Gastroesophageal sphincter (tissue), 4 donors: ENCODE data around the gene COL4A2. TPM values are rescaled to one million over a fixed set of nuclear protein-coding genes. Genes with fewer than 3 reads are reported as not detected.

Experiments used
- ATAC-seq: fragments of 150-250 bp; one replicate; pipeline ENCODE4 v1.9.1; 2016; ENCODE audit warnings: mild to moderate bottlenecking, moderate library complexity
- H3K27ac ChIP-seq, 4 donors: fragments of 200-600 bp; sonication (generic) in 3 of 4; 1 replicate in 3 of 4; 2 replicates in 1 of 4; pipeline ENCODE4 v1.5.1; 2016 to 2019
- H3K27me3 ChIP-seq: fragments of 200-600 bp; sonication (generic); one replicate; pipeline ENCODE4 v1.5.1; 2019
- H3K36me3 ChIP-seq, 2 donors: fragments of 200-600 bp; sonication (generic); one replicate each; pipeline ENCODE4 v1.5.1; 2019; ENCODE audit warnings: control low read depth in 1 of 2
- H3K4me1 ChIP-seq, 3 donors: fragments of 200-600 bp; sonication (generic); 1 replicate in 2 of 3; 2 replicates in 1 of 3; pipeline ENCODE4 v1.5.1; 2016 to 2019; ENCODE audit warnings: control low read depth in 2 of 3
- H3K4me3 ChIP-seq, 2 donors: fragments of 200-600 bp; sonication (generic); one replicate each; pipeline ENCODE4 v1.5.1; 2019; ENCODE audit warnings: mild to moderate bottlenecking in 1 of 2, moderate library complexity in 1 of 2
- H3K9me3 ChIP-seq, 3 donors: fragments of 200-600 bp; sonication (generic); one replicate each; pipeline ENCODE4 v1.5.1; 2017 to 2019; ENCODE audit warnings: control low read depth in 2 of 3
- EP300 ChIP-seq: sonication (generic); formaldehyde crosslinking; IDR thresholded peaks from one replicate; pipeline ENCODE4 v1.6.1; 2017; ENCODE audit warnings: antibody characterized with exemption, mild to moderate bottlenecking
- POLR2A ChIP-seq, 2 donors: fragments of 450-650 bp; IDR thresholded peaks; one replicate each; pipeline ENCODE4 v1.6.1; 2017; ENCODE audit warnings: antibody characterized with exemption in 2 of 2, mild to moderate bottlenecking in 2 of 2, moderate library complexity in 1 of 2
- POLR2AphosphoS5 ChIP-seq: sonication (generic); formaldehyde crosslinking; IDR thresholded peaks from one replicate; pipeline ENCODE4 v1.6.1; 2017; ENCODE audit warnings: antibody characterized with exemption
- WGBS, 2 donors: methylation state at CpG; one replicate each; pipeline ENCODE4 v1.1.5; 2018; ENCODE audit warnings: low coverage in 1 of 2; 5-methylcytosine and 5-hydroxymethylcytosine counted together
- total RNA-seq, 4 donors: library from RNA; depleted of rRNA; stranded (reverse); fragments of >200 nt; gene quantifications; one replicate each; pipeline ENCODE4 v1.1.0, GENCODE V29; 2016
- TF ChIP-seq, protein P1 (sequence below), 4 experiments: fragments of 200-600 bp in 2 of 4; fragments of 450-650 bp in 2 of 4; sonication (generic) in 1 of 4; IDR thresholded peaks; one replicate each; pipeline ENCODE4 v1.5.1; 2017 to 2019; ENCODE audit warnings: antibody characterized with exemption in 4 of 4, mild to moderate bottlenecking in 2 of 4, moderate library complexity in 2 of 4

Gene COL4A2
- total RNA-seq, 4 donors from 2014 or later = 478 to 945 (median 543) TPM

DNA sequence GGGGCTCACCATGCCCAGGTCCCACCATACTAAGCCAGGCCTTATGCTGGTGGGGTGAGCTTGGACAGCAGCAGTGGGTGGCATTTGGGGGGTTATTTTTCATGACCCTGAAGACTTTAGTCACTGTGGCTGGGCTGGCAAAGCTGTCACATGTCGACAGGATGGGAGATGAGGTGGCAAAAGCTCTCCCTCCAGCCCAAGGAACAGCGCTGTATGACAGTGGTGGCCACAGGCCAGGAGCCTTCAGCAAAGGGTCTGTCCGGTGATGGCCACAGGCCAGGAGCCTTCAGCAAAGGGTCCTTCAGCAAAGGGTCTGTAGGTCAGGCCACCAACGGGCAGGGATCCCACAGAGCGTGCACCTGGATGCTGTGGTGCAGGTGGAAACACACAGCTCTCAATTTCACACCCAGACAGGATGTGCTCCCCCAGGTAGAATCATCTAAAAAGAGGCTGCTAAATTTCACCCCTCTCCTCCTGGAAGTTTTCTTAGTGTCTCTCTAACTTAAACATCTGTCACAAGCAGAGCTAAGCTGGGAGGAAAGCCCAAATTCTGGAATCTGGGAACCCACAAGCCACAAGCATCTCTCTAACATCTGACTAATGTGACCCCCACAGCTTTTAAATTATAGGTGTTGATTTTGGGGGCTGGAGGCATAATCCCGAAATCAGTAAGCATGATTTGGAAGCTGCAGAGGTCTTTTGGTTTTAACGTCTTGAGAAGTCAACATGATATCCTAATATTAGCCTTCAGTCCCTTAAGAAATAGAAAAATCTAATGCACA lies 23.2 kb upstream of the COL4A2 start:
- no peaks in the 10 kb centered on the region for H3K9me3 ChIP-seq
- H3K27ac ChIP-seq = peak overlapping the region in 3 of 4 donors; percentile 54 to 82 (median 81)
- 27 to 64% methylated on average over 3 of the region's 7 CpGs for WGBS, 2 donors
- no peak for ATAC-seq
- TF ChIP-seq, protein P1, sequence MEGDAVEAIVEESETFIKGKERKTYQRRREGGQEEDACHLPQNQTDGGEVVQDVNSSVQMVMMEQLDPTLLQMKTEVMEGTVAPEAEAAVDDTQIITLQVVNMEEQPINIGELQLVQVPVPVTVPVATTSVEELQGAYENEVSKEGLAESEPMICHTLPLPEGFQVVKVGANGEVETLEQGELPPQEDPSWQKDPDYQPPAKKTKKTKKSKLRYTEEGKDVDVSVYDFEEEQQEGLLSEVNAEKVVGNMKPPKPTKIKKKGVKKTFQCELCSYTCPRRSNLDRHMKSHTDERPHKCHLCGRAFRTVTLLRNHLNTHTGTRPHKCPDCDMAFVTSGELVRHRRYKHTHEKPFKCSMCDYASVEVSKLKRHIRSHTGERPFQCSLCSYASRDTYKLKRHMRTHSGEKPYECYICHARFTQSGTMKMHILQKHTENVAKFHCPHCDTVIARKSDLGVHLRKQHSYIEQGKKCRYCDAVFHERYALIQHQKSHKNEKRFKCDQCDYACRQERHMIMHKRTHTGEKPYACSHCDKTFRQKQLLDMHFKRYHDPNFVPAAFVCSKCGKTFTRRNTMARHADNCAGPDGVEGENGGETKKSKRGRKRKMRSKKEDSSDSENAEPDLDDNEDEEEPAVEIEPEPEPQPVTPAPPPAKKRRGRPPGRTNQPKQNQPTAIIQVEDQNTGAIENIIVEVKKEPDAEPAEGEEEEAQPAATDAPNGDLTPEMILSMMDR (IDR thresholded peaks at IDR 0.05) = no peak
- no peak for TF ChIP-seq EP300
- H3K4me3 ChIP-seq = no peak overlapping the region
- H3K4me1 ChIP-seq = peaks cover 9 to 98% (median 34%) of the 10 kb centered on the region in 3 donors
- peaks cover 0 to 6% of the 10 kb centered on the region in 2 donors for H3K36me3 ChIP-seq
- H3K27me3 ChIP-seq = no peaks in the 10 kb centered on the region

DNA sequence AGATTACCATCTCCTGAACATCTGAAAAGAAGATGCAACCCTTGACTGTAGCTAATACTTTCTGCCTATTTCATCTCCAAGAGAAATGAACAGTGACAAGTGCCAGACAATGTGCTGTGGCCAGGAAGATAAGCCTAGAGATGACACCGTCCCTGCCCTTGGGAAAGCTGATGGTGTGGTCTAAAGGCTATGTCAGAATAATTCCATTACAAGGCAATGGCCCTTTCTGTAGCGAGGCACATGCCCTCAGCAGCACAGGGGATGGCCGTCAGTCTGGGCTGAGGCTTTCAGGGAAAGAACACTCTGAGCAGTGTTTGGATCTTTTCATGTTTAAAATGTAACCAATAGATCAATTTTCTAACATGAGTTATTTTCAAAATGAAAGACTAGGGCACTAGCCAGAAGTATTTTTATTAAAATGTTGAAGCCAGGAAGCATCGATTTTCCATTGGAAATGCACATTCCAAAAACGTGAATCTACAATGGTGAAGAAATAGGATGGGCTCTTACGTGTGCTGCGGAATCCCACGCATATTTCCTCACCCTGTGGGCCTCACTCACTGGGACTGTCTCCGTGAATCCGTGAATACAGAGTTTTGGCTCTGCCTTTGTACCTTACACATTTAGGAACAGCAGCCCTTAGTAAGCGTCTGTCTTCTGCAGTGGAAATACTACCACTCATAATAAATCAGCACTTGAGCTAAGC lies 22.2 kb upstream of the COL4A2 start:
- Histone ChIP-seq H3K36me3 (peaks cover 0 to 15% of the 10 kb centered on the region in 2 donors), H3K9me3 (no peaks in the 10 kb centered on the region), H3K4me1 (peaks cover 9 to 98% (median 34%) of the 10 kb centered on the region in 3 donors), H3K4me3 (no peak overlapping the region), H3K27me3 (no peaks in the 10 kb centered on the region), H3K27ac (peak overlapping the region in 3 of 4 donors; percentile 71 to 82 (median 81))
- TF ChIP-seq POLR2AphosphoS5 (no peak), EP300 (no peak), POLR2A (IDR thresholded peaks at IDR 0.05) (no peak)
- TF ChIP-seq, protein P1 (IDR thresholded peaks at IDR 0.05) = no peak
- ATAC-seq = no peak
- 67 to 68% methylated on average over 9 of the region's 11 CpGs for WGBS, 2 donors

DNA sequence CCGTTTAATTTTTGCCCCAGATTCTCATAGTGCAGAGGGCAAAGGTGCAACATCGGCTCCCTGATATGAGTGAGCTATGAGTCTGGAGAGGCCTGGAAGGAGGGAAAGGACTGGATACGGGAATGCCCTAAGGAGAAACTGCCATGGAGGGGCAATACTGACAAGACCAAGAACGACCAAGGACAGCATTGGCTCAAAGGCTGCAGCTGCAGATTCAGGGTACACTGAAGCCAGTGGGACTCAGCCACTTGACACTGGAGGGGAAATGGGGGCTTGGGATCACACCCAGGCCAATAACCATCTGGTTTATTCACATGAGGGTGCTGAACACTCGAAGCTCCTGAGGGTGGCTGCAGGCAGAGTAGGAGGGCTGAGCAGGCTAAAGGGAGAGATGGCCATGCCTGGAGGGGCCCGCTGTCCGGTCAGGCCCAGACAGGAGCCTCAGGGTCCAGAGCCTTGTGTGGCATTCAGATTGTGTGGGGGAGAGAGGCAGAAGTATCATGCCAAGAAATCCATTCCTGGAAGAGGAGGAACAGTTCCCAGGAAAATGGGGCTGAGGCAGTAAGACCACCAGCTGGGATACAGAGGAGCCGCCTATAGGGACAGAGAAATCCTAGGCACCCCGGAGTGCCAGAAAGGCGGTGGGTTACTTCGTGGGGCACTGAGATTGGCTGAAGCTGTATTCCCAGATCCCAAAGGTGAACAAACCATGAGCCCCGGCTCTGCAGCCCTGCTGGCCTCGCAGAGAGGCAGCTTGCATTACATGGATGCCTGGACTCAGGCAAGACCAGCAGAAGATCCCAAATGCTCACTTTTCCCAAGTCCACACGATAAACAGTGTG lies 20.9 kb upstream of the COL4A2 start:
- ATAC-seq = no peak
- Histone ChIP-seq H3K4me3 (no peak overlapping the region), H3K27me3 (no peaks in the 10 kb centered on the region), H3K36me3 (peaks cover 0 to 18% of the 10 kb centered on the region in 2 donors), H3K27ac (peak overlapping the region; percentile 9 to 82 (median 76)), H3K4me1 (peaks cover 9 to 98% (median 33%) of the 10 kb centered on the region in 3 donors), H3K9me3 (no peaks in the 10 kb centered on the region)
- WGBS, 2 donors = 43 to 61% methylated on average over 5 to 8 of the region's 14 CpGs
- TF ChIP-seq POLR2A (IDR thresholded peaks at IDR 0.05) (no peak), POLR2AphosphoS5 (peak; percentile 9), EP300 (no peak)
- TF ChIP-seq, protein P1 (IDR thresholded peaks at IDR 0.05) = no peak

DNA sequence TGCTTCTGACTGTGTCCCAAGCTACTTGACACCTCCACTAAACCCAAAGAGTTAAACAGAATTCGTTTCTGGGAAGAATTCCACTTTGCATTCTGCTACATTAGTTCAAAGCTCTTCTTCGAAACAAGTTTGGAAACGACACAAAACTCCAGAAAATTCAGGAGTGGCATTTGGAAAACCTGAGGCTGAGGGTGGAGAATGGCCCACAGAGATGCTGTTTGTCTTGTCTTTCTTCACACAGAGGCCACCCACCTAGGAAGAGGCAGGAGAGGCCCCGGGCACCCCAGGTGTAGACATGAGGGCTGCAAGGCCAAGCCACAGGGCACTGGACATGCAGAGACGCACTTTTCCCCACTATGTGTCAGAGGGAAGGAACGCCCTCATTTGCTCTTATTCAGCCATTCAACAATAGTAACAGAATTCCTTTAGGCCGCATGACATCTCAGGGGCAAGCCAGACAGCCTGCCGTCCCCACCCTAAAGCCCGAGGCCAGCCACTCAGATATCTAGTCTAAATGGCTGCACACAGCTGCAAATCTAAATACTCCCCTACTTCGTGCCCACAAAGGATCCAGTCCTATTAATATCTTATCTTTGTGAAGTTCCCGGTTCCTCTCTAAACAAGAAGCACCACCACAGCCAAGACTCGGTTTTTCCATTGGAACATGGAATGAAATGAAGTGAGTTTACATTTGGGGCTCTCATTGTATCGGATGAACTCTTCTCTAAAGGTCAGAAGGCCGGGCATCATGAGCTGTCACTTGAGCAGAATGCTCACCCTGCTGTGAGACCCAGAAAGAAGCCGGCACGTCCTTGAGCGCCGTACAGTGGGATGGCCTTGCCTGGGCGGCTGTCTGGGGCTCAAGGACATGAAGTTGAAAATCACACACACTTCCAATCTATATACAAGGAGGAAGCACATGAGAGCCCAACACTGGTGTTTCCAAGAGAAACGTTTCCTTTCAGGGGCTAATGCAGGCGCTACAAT lies 20.0 kb upstream of the COL4A2 start:
- WGBS, 2 donors = 25 to 35% methylated on average over 11 to 15 of the region's 21 CpGs
- Histone ChIP-seq H3K27ac (peak overlapping the region; percentile 9 to 82 (median 76)), H3K27me3 (no peaks in the 10 kb centered on the region), H3K9me3 (no peaks in the 10 kb centered on the region), H3K4me1 (peaks cover 6 to 97% (median 23%) of the 10 kb centered on the region in 3 donors), H3K36me3 (peaks cover 0 to 18% of the 10 kb centered on the region in 2 donors), H3K4me3 (no peak overlapping the region)
- TF ChIP-seq, protein P1 (IDR thresholded peaks at IDR 0.05) = no peak
- TF ChIP-seq POLR2A (IDR thresholded peaks at IDR 0.05) = no peak
- peak; percentile 24 for TF ChIP-seq POLR2AphosphoS5
- TF ChIP-seq EP300 = no peak
- ATAC-seq = peak; percentile 23
